ENCODE data around the gene ZNF69. TPM values are rescaled to one million over a fixed set of nuclear protein-coding genes. Genes with fewer than 3 reads are reported as not detected.
"Not testable (repeated sequence)": the region's sequence is repeated elsewhere in the genome, so short reads cannot be mapped to it uniquely, and the experiment has no call there.

ZNF69 gene
- total RNA-seq, 1 donor from 2014 or later = 17.9 TPM

- DNase-seq (ENCODE audit: low spot score) = no peak
These were observed 7.3 kb downstream of the ZNF69 start for GRCh38 chr19:11894851-11895250.

DNA sequence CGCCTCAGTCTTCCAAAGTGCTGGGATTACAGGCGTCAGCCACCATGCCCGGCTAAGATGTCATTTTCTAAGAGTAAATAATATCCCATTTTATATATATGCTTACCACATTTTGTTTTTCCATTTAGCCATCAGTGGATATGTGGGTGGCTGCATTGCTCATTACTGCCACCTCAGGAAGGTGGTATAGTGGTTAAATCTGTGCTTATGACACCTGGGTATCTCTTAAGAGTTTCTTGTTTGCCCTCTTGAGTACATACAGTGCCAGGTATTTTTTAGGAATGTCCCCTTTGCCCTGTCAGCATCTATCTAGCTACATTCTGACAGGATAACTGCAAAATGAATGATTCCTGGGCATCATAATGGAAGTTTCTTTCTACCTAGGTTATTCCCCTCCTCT is 14.6 kb downstream of the ZNF69 start:
- DNase-seq (ENCODE audit: low spot score) = no peak

DNA sequence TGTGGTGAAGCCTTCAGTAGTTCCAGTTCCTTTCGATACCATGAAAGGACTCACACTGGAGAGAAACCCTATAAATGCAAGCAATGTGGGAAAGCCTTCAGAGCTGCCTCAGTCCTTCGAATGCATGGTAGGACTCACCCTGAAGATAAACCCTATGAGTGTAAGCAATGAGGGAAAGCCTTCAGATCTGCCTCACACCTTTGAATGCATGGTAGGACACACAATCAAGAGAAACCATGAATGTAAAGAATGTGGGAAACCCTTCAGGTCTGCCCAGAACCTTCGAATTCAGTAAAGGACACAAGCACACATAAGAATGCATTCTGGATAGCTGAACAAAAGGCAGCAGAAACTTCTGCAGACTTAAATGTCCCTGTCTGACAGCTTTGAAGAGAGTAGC is 18.3 kb downstream of the ZNF69 start:
- no peak for DNase-seq (ENCODE audit: low spot score)

DNA sequence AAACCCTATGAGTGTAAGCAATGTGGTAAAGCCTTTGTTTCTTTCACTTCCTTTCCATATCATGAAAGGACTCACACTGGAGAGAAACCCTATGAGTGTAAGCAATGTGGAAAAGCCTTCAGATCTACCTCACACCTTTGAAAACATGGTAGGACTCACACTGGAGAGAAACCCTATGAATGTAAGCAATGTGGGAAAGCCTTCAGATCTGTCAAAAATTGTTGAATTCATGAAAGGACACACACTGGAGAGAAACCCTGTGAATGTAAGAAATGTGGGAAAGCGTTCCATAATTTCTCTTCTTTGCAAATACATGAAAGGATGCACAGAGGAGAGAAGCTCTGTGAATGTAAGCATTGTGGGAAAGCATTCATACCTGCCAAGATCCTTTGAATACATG is 24.4 kb downstream of the ZNF69 start:
- not testable (repeated sequence) for DNase-seq (ENCODE audit: low spot score)

- DNase-seq (ENCODE audit: low spot score) = not testable (repeated sequence)
These were observed 27.0 kb downstream of the ZNF69 start for GRCh38 chr19:11914417-11915051.

- DNase-seq (ENCODE audit: low spot score) = no peak
These were observed 34.4 kb downstream of the ZNF69 start for GRCh38 chr19:11921852-11922495.

GRCh38 chr19:11924886-11925650 is 37.5 kb downstream of the ZNF69 start, which contains the start of gene ZNF700:
Gene ZNF700 (plus strand): TSS chr19:11925107. CDS start chr19:11925211, 104 bp downstream.
- peak; percentile 98 for DNase-seq (ENCODE audit: low spot score)

DNA sequence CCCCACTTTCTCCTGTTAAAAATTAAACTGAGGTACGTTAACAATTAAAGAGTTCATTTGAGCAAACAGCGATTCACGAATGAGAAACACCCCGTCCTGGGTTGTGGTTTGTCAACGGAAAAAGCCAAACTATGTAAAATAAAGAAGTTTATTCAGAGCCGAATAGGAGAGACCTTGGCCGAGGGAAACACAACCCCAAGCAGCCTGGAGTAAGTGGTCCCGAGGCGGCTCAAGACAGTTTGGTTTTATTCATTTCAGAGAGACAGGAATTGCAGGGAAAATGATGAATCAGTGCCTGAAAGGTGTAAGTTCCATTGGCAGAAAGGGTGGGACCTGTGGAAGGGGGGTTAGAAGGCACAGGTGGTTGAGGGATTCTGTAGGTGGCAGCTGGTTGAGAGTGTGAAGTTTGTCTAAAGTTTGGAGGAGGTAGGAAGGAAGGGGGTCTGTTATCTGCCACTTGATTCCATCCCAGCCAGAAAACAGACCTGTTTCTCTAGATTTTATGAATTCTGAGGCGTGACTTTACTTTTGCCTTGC is 38.1 kb downstream of the ZNF69 start:
- not testable (repeated sequence) for DNase-seq (ENCODE audit: low spot score)

- DNase-seq (ENCODE audit: low spot score) = no peak
These were observed 39.6 kb downstream of the ZNF69 start for GRCh38 chr19:11927227-11927626.

GRCh38 chr19:11931051-11931450 is 43.5 kb downstream of the ZNF69 start:
- no peak for DNase-seq (ENCODE audit: low spot score)

GRCh38 chr19:11931513-11931912 is 43.9 kb downstream of the ZNF69 start:
- no peak for DNase-seq (ENCODE audit: low spot score)

- not testable (repeated sequence) for DNase-seq (ENCODE audit: low spot score)
These were observed 48.2 kb downstream of the ZNF69 start for GRCh38 chr19:11935829-11936228.

DNA sequence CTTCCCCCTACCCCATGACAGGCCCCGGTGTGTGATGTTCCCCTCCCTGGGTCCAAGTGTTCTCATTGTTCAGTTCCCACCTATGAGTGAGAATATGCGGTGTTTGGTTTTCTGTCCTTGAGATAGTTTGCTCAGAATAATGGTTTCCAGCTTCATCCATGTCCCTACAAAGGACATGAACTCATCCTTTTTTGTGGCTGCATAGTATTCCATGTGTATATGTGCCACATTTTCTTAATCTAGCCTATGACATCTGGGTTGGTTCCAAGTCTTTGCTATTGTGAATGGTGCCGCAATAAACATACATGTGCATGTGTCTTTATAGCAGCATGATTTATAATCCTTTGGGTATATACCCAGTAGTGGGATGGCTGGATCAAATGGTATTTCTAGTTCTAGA is 50.8 kb downstream of the ZNF69 start:
- DNase-seq (ENCODE audit: low spot score) = not testable (repeated sequence)

DNA sequence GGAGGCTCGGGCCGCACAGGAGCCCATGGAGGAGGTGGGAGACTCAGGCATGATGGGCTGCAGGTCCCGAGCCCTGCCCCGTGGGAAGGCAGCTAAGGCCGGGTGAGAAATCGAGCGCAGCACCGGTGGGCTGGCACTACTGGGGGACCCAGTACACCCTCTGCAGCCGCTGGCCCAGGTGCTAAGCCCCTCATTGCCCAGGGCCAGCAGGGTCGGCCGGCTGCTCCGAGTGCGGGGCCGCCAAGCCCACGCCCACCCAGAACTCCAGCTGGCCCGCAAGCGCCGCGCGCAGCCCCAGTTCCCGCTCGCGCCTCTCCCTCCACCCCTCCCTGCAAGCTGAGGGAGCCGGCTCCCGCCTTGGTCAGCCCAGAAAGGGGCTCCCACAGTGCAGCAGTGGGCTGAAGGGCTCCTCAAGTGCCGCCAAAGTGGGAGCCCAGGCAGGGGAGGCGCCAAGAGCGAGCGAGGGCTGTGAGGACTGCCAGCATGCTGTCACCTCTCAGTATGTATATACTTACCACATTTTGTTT is 53.8 kb downstream of the ZNF69 start:
- not testable (repeated sequence) for DNase-seq (ENCODE audit: low spot score)

DNA sequence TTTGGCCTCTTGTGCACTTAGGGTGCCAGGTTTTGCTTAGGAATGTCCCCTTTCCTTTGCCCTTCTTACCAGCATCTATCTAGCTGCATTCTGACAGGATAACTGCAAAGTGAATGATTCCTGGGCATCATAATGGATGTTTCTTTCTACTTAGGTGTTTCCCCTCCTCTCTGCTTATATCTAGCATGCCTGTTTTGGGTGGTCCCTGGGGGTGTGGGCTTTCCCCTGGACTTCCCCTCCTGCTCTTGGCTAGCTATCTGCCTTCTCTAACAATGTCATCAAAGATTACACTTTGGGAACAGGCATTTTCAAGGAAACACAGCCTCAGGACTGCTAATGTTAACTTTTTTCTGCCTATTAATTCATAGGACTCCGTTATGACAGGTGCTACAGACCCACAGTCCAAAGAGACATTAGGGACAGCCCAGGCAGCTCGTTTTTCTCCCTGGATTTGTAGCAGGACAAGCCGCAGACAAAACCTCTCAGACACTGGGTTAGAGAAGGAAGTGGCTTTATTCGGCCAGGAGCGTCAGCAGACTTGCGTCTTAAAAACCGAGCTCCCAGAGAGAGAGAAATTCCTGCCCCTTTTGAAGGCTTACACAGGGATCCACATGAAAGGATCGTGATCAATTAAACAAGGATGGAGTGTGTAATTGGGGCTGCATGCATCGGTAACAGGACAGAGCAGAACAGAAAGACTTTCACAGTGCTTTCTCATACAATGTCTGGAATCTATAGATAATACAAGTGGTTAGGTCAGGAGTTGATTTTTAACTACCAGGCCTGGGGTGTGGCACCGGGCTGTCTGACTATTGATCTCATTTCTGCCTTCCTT is 54.6 kb downstream of the ZNF69 start:
- DNase-seq (ENCODE audit: low spot score) = no peak

GRCh38 chr19:11942843-11943108 is 55.2 kb downstream of the ZNF69 start:
- no peak for DNase-seq (ENCODE audit: low spot score)

DNA sequence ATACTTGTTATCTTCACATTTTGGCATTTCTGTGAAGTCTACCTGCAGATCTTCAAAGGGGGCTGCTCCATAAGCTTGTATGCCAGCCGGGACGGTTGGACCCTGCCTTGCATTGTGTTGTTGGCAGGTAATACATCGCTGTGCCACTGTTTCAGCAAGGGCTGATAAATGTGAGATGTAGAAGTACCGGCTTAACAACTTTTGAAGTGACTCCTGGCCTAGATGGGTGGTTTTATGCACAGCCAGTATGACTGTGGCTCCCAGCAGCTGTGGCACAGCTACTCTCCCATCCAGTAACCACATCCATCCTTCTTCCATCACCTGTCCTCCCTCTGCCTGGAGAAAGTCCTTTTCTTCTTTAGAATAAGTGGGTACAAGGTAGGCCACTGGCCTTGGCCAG is 57.1 kb downstream of the ZNF69 start:
- no peak for DNase-seq (ENCODE audit: low spot score)

GRCh38 chr19:11948646-11949045 is 61.1 kb downstream of the ZNF69 start:
- no peak for DNase-seq (ENCODE audit: low spot score)

- no peak for DNase-seq (ENCODE audit: low spot score)
These were observed 61.6 kb downstream of the ZNF69 start for GRCh38 chr19:11949201-11949600.

- not testable (repeated sequence) for DNase-seq (ENCODE audit: low spot score)
These were observed 62.1 kb downstream of the ZNF69 start for GRCh38 chr19:11949614-11950080.

- DNase-seq (ENCODE audit: low spot score) = no peak
These were observed 62.7 kb downstream of the ZNF69 start for GRCh38 chr19:11950312-11950711.
